SK-N-SH (cell line): Measurements from ENCODE around the gene GTF3C1. TPM values are rescaled to one million over a fixed set of nuclear protein-coding genes. Genes with fewer than 3 reads are reported as not detected.
A peak's percentile ranks its signal among the peaks of the same experiment; 100 is the strongest.

ENCODE experiments used
- CTCF ChIA-PET: fragments of 300-600, 350-600 bp; formaldehyde crosslinking; extraction: SDS; loops from one replicate; lab custom pipeline; 2021; lab: Yijun Ruan, JAX
- POLR2A ChIA-PET: fragments of 350-600 bp; sonication (Branson Sonifier 250); formaldehyde crosslinking; extraction: SDS; loops from one replicate; lab custom pipeline; 2020; ENCODE audit warnings: antibody characterized with exemption, inconsistent platforms; lab: Yijun Ruan, JAX
- DNase-seq: peaks from one replicate; pipeline ENCODE4 v3.0.0; 2012
- H2AFZ ChIP-seq: fragments of 200-600 bp; sonication (generic); 2 replicates; pipeline ENCODE4 v1.8.1; 2016; ENCODE audit warnings: antibody characterized with exemption, mild to moderate bottlenecking, low read depth
- H3F3A ChIP-seq: fragments of 200-600 bp; sonication (generic); replicated peaks from 2 replicates; pipeline ENCODE3; 2016; ENCODE audit warnings: antibody characterized with exemption, mild to moderate bottlenecking; ENCODE audit not compliant: insufficient read depth
- H3K27ac ChIP-seq, 2 experiments: fragments of 200-500 bp in 1 of 2; fragments of 200-600 bp in 1 of 2; sonication (Bioruptor generic) in 1 of 2; sonication (generic), shearing (Covaris generic) in 1 of 2; 2 replicates each; pipeline versions ENCODE4 v1.5.1 to v1.6.1; 2014 to 2016; ENCODE audit warnings: low read depth in 2 of 2, inconsistent platforms in 1 of 2, low read length in 1 of 2, mild to moderate bottlenecking in 1 of 2, mixed read lengths in 1 of 2
- H3K27me3 ChIP-seq: fragments of 200-600 bp; sonication (generic), shearing (Covaris generic); 2 replicates; pipeline ENCODE4 v1.6.1; 2016; ENCODE audit warnings: mixed run types; ENCODE audit not compliant: insufficient read depth
- H3K36me3 ChIP-seq, 2 experiments: fragments of 200-500 bp in 1 of 2; fragments of 200-600 bp in 1 of 2; sonication (Bioruptor generic) in 1 of 2; sonication (generic) in 1 of 2; replicated peaks in 1 of 2; 2 replicates each; pipeline versions ENCODE3 to v1.5.1; 2014 to 2016; ENCODE audit warnings: low read length in 1 of 2, mild to moderate bottlenecking in 1 of 2; ENCODE audit not compliant: insufficient read depth in 2 of 2, control insufficient read depth in 1 of 2
- H3K4me1 ChIP-seq, 2 experiments: fragments of 200-500 bp in 1 of 2; fragments of 200-600 bp in 1 of 2; sonication (Bioruptor generic) in 1 of 2; sonication (generic), shearing (Covaris generic) in 1 of 2; 2 replicates each; pipeline versions ENCODE4 v1.5.1 to v1.6.1; 2014 to 2016; ENCODE audit warnings: low read depth in 1 of 2, low read length in 1 of 2, mixed run types in 1 of 2; ENCODE audit not compliant: insufficient read depth in 2 of 2, control insufficient read depth in 1 of 2
- H3K4me2 ChIP-seq: fragments of 200-600 bp; sonication (generic), shearing (Covaris generic); 2 replicates; pipeline ENCODE4 v1.6.1; 2017; ENCODE audit warnings: mixed run types
- H3K4me3 ChIP-seq, 2 experiments: fragments of 200-500 bp in 1 of 2; fragments of 200-600 bp in 1 of 2; sonication (Bioruptor generic) in 1 of 2; sonication (generic), shearing (Covaris generic) in 1 of 2; 2 replicates each; pipeline versions ENCODE4 v1.5.1 to v1.8.1; 2014 to 2016; ENCODE audit warnings: low read depth in 2 of 2, inconsistent platforms in 1 of 2, low read length in 1 of 2, mild to moderate bottlenecking in 1 of 2, mixed read lengths in 1 of 2, moderate library complexity in 1 of 2
- H3K79me2 ChIP-seq: fragments of 200-600 bp; sonication (generic); 2 replicates; pipeline ENCODE4 v1.8.1; 2017; ENCODE audit warnings: mild to moderate bottlenecking; ENCODE audit not compliant: insufficient read depth
- H3K9ac ChIP-seq: fragments of 200-600 bp; sonication (generic); 2 replicates; pipeline ENCODE4 v1.6.1; 2017; ENCODE audit warnings: mixed run types
- H3K9me2 ChIP-seq: fragments of 200-600 bp; sonication (generic); 2 replicates; pipeline ENCODE4 v1.6.1; 2017; ENCODE audit warnings: mixed run types
- H3K9me3 ChIP-seq: fragments of 200-600 bp; sonication (generic); 2 replicates; pipeline ENCODE4 v1.6.1; 2017; ENCODE audit warnings: mixed run types, mild to moderate bottlenecking, moderate library complexity
- H4K20me1 ChIP-seq: fragments of 200-600 bp; sonication (generic); 2 replicates; pipeline ENCODE4 v1.6.1; 2017; ENCODE audit warnings: mild to moderate bottlenecking, mixed run types; ENCODE audit not compliant: insufficient read depth
- CHD2 ChIP-seq: fragments of 150-350 bp; IDR thresholded peaks from 2 replicates; pipeline ENCODE4 v1.6.1; 2018; ENCODE audit warnings: low read length; ENCODE audit not compliant: partially characterized antibody
- ELF1 ChIP-seq: IDR thresholded peaks from 2 replicates; pipeline ENCODE4 v1.4.0; 2012
- MAX ChIP-seq: IDR thresholded peaks from 2 replicates; pipeline ENCODE4 v1.4.0; 2012; ENCODE audit warnings: low read depth
- MEF2A ChIP-seq: IDR thresholded peaks from 2 replicates; pipeline ENCODE4 v1.4.0; 2012; ENCODE audit warnings: low read depth, borderline replicate concordance
- MXI1 ChIP-seq: IDR thresholded peaks from 2 replicates; pipeline ENCODE4 v1.6.1; 2012; ENCODE audit warnings: mild to moderate bottlenecking, low read depth, low read length, improper control_type of control experiment
- NRF1 ChIP-seq: IDR thresholded peaks from 2 replicates; pipeline ENCODE4 v1.6.1; 2012; ENCODE audit warnings: low read depth, mild to moderate bottlenecking, low read length
- PBX3 ChIP-seq: IDR thresholded peaks from 2 replicates; pipeline ENCODE4; 2012
- POLR2AphosphoS5 ChIP-seq: IDR thresholded peaks from 2 replicates; pipeline ENCODE4 v1.6.1; 2012; ENCODE audit warnings: low read depth, low read length
- REST ChIP-seq: IDR thresholded peaks from 2 replicates; pipeline ENCODE4 v1.6.1; 2012; ENCODE audit warnings: mild to moderate bottlenecking, low read depth, low read length, moderate library complexity
- RFX5 ChIP-seq: IDR thresholded peaks from 2 replicates; pipeline ENCODE4 v1.6.1; 2012; ENCODE audit warnings: mild to moderate bottlenecking, improper control_type of control experiment, low read length
- SMC3 ChIP-seq: IDR thresholded peaks from 2 replicates; pipeline ENCODE4 v1.6.1; 2012; ENCODE audit warnings: low read depth, low read length, improper control_type of control experiment
- TAF1 ChIP-seq: IDR thresholded peaks from 2 replicates; pipeline ENCODE4 v1.6.1; 2012; ENCODE audit warnings: low read depth, mild to moderate bottlenecking, low read length, moderate library complexity, borderline replicate concordance
- TCF12 ChIP-seq: IDR thresholded peaks from 2 replicates; pipeline ENCODE4 v1.4.0; 2012
- TEAD4 ChIP-seq: IDR thresholded peaks from 2 replicates; pipeline ENCODE4 v1.4.0; 2012; ENCODE audit warnings: mild to moderate bottlenecking, borderline replicate concordance; ENCODE audit not compliant: insufficient read depth
- USF1 ChIP-seq: IDR thresholded peaks from 2 replicates; pipeline ENCODE4 v1.4.0; 2012; ENCODE audit warnings: low read depth, borderline replicate concordance
- YY1 ChIP-seq: IDR thresholded peaks from 2 replicates; pipeline ENCODE4 v1.4.0; 2012; ENCODE audit warnings: low read depth, mild to moderate bottlenecking
- WGBS: methylation state at CpG from one replicate; pipeline ENCODE4 v1.1.6; 2017; ENCODE audit warnings: low lambda C conversion rate; 5-methylcytosine and 5-hydroxymethylcytosine counted together
- polyA plus RNA-seq, 3 experiments: library from polyadenylated mRNA; depleted of rRNA; stranded (reverse); fragments of >200 nt; gene quantifications; 2 replicates each; pipeline ENCODE4 v1.2.3, GENCODE V29; 2012

The GTF3C1 gene
- polyA plus RNA-seq, 1 of the 3 experiments (the other 2 are of a cell fraction), result 47.2 TPM

GRCh38 chr16:27417047-27417671 is 132.6 kb downstream of the GTF3C1 start (continued):
- TF ChIP-seq SMC3 (no peak), REST (no peak), USF1 (no peak), MAX (no peak), PBX3 (no peak)

- Histone ChIP-seq H3K4me3 (no peak overlapping the region), H2AFZ (peak overlapping the region; percentile 38; the same call in 1 of the 2 replicates), H3K36me3 (peaks cover 0 to 4% of the 10 kb centered on the region in 2 experiments), H4K20me1 (no peaks in the 10 kb centered on the region)
- TF ChIP-seq TAF1, result no peak
- no peak for TF ChIP-seq MXI1
- TF ChIP-seq MEF2A, result no peak
- no peak for TF ChIP-seq POLR2AphosphoS5
- no peak for TF ChIP-seq TCF12
- TF ChIP-seq YY1, result no peak
- TF ChIP-seq CHD2, result no peak
- TF ChIP-seq REST, result no peak
- no peak for TF ChIP-seq RFX5
- TF ChIP-seq NRF1, result no peak
- no peak for TF ChIP-seq TEAD4
- TF ChIP-seq ELF1, result no peak
- TF ChIP-seq, all 33 proteins: peak for 0
- H3K9me2 ChIP-seq, result no peaks in the 10 kb centered on the region
- CTCF ChIA-PET, result no interaction called here
- POLR2A ChIA-PET, result no interaction called here
- H3K9me3 ChIP-seq, result peaks cover 8% of the 10 kb centered on the region; the same call in 1 of the 2 replicates
- no peaks in the 10 kb centered on the region for H3F3A ChIP-seq
- 22% methylated on average over 6 of the region's 6 CpGs for WGBS
- H3K4me1 ChIP-seq, result 0 out of 4 replicates have a peak, but pooled peaks cover 0 to 6% of the 10 kb centered on the region in 2 experiments
- H3K27me3 ChIP-seq, result no peaks in the 10 kb centered on the region
- H3K4me2 ChIP-seq, result no peak overlapping the region
- no peak overlapping the region for H3K27ac ChIP-seq
- H3K79me2 ChIP-seq, result no peaks in the 10 kb centered on the region
- DNase-seq, result no peak
- no peak overlapping the region for H3K9ac ChIP-seq
Observed at GRCh38 chr16:27414788-27415431, 134.8 kb downstream of the GTF3C1 start.
